ENCODE results near the gene SLC22A3. TPM values are rescaled to one million over a fixed set of nuclear protein-coding genes. Genes with fewer than 3 reads are reported as not detected.

SLC22A3 gene
- polyA plus RNA-seq, 1 of the 3 experiments (the other 2 are of a cell fraction): not detected

DNA sequence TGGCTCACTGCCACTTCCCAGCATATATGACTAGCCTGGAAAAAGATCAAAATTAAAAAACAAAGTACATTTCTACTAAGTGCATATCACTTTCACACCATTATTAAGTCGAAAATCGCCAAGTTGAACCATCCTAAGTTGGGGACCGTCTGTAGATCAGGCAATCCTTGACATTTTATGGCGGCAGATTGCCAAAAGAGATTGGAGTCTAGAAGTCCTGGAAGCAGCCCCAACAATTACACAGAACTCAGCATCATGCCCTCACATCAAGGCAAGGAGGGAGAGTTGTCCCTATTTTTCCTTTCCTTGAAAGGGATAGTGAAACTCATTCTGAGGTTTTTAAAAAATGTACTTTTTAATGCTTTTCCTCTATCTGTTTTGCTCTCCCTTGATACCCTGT, 30.7 kb downstream of the SLC22A3 start:
- no peak for DNase-seq
- no peaks in the 10 kb centered on the region for H3K9me2 ChIP-seq
- no peak for TF ChIP-seq FOSL2 (IDR thresholded peaks at IDR 0.05; ENCODE audit: borderline replicate concordance, low read depth)
- TF ChIP-seq MXI1 (IDR thresholded peaks at IDR 0.05; ENCODE audit: low read depth, low read length): no peak
- TF ChIP-seq EP300 (IDR thresholded peaks at IDR 0.05; ENCODE audit: borderline replicate concordance in 1 of 2, low read depth in 1 of 2, low read length in 1 of 2): no peak
- TF ChIP-seq, protein P1, sequence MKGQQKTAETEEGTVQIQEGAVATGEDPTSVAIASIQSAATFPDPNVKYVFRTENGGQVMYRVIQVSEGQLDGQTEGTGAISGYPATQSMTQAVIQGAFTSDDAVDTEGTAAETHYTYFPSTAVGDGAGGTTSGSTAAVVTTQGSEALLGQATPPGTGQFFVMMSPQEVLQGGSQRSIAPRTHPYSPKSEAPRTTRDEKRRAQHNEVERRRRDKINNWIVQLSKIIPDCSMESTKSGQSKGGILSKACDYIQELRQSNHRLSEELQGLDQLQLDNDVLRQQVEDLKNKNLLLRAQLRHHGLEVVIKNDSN (IDR thresholded peaks at IDR 0.05; ENCODE audit: borderline replicate concordance, low read depth): no peak
- TF ChIP-seq, protein P2, sequence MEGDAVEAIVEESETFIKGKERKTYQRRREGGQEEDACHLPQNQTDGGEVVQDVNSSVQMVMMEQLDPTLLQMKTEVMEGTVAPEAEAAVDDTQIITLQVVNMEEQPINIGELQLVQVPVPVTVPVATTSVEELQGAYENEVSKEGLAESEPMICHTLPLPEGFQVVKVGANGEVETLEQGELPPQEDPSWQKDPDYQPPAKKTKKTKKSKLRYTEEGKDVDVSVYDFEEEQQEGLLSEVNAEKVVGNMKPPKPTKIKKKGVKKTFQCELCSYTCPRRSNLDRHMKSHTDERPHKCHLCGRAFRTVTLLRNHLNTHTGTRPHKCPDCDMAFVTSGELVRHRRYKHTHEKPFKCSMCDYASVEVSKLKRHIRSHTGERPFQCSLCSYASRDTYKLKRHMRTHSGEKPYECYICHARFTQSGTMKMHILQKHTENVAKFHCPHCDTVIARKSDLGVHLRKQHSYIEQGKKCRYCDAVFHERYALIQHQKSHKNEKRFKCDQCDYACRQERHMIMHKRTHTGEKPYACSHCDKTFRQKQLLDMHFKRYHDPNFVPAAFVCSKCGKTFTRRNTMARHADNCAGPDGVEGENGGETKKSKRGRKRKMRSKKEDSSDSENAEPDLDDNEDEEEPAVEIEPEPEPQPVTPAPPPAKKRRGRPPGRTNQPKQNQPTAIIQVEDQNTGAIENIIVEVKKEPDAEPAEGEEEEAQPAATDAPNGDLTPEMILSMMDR (IDR thresholded peaks at IDR 0.05): no peak
- no peak for TF ChIP-seq MEF2A (IDR thresholded peaks at IDR 0.05; ENCODE audit: borderline replicate concordance, low read depth)
- TF ChIP-seq, protein P3, sequence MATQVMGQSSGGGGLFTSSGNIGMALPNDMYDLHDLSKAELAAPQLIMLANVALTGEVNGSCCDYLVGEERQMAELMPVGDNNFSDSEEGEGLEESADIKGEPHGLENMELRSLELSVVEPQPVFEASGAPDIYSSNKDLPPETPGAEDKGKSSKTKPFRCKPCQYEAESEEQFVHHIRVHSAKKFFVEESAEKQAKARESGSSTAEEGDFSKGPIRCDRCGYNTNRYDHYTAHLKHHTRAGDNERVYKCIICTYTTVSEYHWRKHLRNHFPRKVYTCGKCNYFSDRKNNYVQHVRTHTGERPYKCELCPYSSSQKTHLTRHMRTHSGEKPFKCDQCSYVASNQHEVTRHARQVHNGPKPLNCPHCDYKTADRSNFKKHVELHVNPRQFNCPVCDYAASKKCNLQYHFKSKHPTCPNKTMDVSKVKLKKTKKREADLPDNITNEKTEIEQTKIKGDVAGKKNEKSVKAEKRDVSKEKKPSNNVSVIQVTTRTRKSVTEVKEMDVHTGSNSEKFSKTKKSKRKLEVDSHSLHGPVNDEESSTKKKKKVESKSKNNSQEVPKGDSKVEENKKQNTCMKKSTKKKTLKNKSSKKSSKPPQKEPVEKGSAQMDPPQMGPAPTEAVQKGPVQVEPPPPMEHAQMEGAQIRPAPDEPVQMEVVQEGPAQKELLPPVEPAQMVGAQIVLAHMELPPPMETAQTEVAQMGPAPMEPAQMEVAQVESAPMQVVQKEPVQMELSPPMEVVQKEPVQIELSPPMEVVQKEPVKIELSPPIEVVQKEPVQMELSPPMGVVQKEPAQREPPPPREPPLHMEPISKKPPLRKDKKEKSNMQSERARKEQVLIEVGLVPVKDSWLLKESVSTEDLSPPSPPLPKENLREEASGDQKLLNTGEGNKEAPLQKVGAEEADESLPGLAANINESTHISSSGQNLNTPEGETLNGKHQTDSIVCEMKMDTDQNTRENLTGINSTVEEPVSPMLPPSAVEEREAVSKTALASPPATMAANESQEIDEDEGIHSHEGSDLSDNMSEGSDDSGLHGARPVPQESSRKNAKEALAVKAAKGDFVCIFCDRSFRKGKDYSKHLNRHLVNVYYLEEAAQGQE (IDR thresholded peaks at IDR 0.05; ENCODE audit: low read depth, low read length): no peak
- no peak for TF ChIP-seq GATA2 (CRISPR knock-in tag; IDR thresholded peaks at IDR 0.05)
- no peak overlapping the region for H3K4me2 ChIP-seq
- no peak overlapping the region for H2AFZ ChIP-seq (ENCODE audit: low read depth)
- no peaks in the 10 kb centered on the region for H3F3A ChIP-seq (replicated peaks; ENCODE audit: insufficient read depth)
- no peaks in the 10 kb centered on the region for H3K9me3 ChIP-seq
- no peak overlapping the region for H3K27ac ChIP-seq (ENCODE audit: low read depth in 2 of 2, low read length in 1 of 2)
- WGBS (ENCODE audit: low lambda C conversion rate): 5% methylated on average over 4 of the region's 4 CpGs
- POLR2A ChIA-PET: no interaction called here
- H3K36me3 ChIP-seq (replicated peaks in 1 of 2; ENCODE audit: control insufficient read depth in 1 of 2, insufficient read depth in 2 of 2, low read length in 1 of 2): no peaks in the 10 kb centered on the region
- H3K27me3 ChIP-seq (ENCODE audit: insufficient read depth): no peaks in the 10 kb centered on the region
- H3K4me3 ChIP-seq (ENCODE audit: low read depth in 2 of 2, low read length in 1 of 2): no peak overlapping the region
- no peak overlapping the region for H3K9ac ChIP-seq
- H4K20me1 ChIP-seq (ENCODE audit: insufficient read depth): no peaks in the 10 kb centered on the region
- no peaks in the 10 kb centered on the region for H3K79me2 ChIP-seq (ENCODE audit: insufficient read depth)
- H3K4me1 ChIP-seq (ENCODE audit: control insufficient read depth in 1 of 2, insufficient read depth in 2 of 2, low read depth in 1 of 2, low read length in 1 of 2): no peaks in the 10 kb centered on the region
- CTCF ChIA-PET: no interaction called here

DNA sequence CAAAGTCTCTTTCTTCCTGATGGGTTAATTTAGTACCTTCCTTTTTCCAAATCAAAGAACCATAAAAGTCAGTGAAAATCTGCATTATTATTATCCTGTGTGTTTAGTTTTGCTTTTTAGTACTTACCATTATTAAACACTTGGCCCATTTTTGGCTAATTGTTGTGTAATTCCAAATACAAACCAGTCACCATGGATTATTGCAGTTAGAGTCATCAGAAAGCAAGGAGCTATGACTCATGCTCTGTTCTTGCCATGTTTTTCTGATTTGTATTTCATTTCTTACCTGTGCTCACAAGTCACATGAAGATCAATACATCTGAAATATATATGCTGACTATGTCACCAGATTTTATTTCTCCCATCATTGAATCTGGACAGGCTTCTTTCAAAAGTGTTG, 31.3 kb downstream of the SLC22A3 start:
- no peaks in the 10 kb centered on the region for H3K4me1 ChIP-seq (ENCODE audit: control insufficient read depth in 1 of 2, insufficient read depth in 2 of 2, low read depth in 1 of 2, low read length in 1 of 2)
- TF ChIP-seq RFX5 (IDR thresholded peaks at IDR 0.05; ENCODE audit: low read length) (no peak), ELF1 (IDR thresholded peaks at IDR 0.05) (no peak), YY1 (IDR thresholded peaks at IDR 0.05; ENCODE audit: low read depth) (no peak)
- TF ChIP-seq, protein P4, sequence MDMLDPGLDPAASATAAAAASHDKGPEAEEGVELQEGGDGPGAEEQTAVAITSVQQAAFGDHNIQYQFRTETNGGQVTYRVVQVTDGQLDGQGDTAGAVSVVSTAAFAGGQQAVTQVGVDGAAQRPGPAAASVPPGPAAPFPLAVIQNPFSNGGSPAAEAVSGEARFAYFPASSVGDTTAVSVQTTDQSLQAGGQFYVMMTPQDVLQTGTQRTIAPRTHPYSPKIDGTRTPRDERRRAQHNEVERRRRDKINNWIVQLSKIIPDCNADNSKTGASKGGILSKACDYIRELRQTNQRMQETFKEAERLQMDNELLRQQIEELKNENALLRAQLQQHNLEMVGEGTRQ (IDR thresholded peaks at IDR 0.05; ENCODE audit: borderline replicate concordance, low read depth, low read length): no peak
- no peak overlapping the region for H3K4me3 ChIP-seq (ENCODE audit: low read depth in 2 of 2, low read length in 1 of 2)
- H3F3A ChIP-seq (replicated peaks; ENCODE audit: insufficient read depth): no peaks in the 10 kb centered on the region
- no peaks in the 10 kb centered on the region for H3K9me2 ChIP-seq
- no peak overlapping the region for H3K9ac ChIP-seq
- no peaks in the 10 kb centered on the region for H4K20me1 ChIP-seq (ENCODE audit: insufficient read depth)
- no peaks in the 10 kb centered on the region for H3K9me3 ChIP-seq
- H3K27ac ChIP-seq (ENCODE audit: low read depth in 2 of 2, low read length in 1 of 2): no peak overlapping the region
- DNase-seq: no peak
- ChIA-PET CTCF (no interaction called here), POLR2A (no interaction called here)
- H3K79me2 ChIP-seq (ENCODE audit: insufficient read depth): no peaks in the 10 kb centered on the region
- H3K27me3 ChIP-seq (ENCODE audit: insufficient read depth): no peaks in the 10 kb centered on the region
- no peak overlapping the region for H3K4me2 ChIP-seq
- no peak overlapping the region for H2AFZ ChIP-seq (ENCODE audit: low read depth)
- no peaks in the 10 kb centered on the region for H3K36me3 ChIP-seq (replicated peaks in 1 of 2; ENCODE audit: control insufficient read depth in 1 of 2, insufficient read depth in 2 of 2, low read length in 1 of 2)
